ENCODE data around the gene RREB1. TPM values are rescaled to one million over a fixed set of nuclear protein-coding genes. Genes with fewer than 3 reads are reported as not detected.

Gene RREB1
- total RNA-seq, 1 experiment from 2014 or later = 35.8 TPM

- no peak overlapping the region for H2BK20ac ChIP-seq (ENCODE audit: low read depth, low read length, poor library complexity, severe bottlenecking)
- H3K23me2 ChIP-seq (ENCODE audit: insufficient read length, low read depth, low read length, poor library complexity, severe bottlenecking) = no peaks in the 10 kb centered on the region
- H3K4me1 Mint-ChIP-seq = no peaks in the 10 kb centered on the region
- no peak overlapping the region for H3K56ac ChIP-seq (ENCODE audit: insufficient read length, low read depth, low read length)
- H3K18ac ChIP-seq (ENCODE audit: insufficient read length, low read depth, low read length) = no peak overlapping the region
- no peak overlapping the region for H2AFZ ChIP-seq (ENCODE audit: low read length)
- H3K14ac ChIP-seq (ENCODE audit: insufficient read depth, low read length) = no peak overlapping the region
- no peak overlapping the region for H2BK120ac ChIP-seq (ENCODE audit: low read depth, low read length, poor library complexity, severe bottlenecking)
- no peak overlapping the region for H3K4ac ChIP-seq (ENCODE audit: low read depth, low read length)
- H3K79me2 ChIP-seq (ENCODE audit: insufficient read depth, low read length) = no peaks in the 10 kb centered on the region
- H2BK12ac ChIP-seq (ENCODE audit: insufficient read length, low read depth, low read length) = no peak overlapping the region
- H3K4me1 ChIP-seq (ENCODE audit: insufficient read depth, low read length) = no peaks in the 10 kb centered on the region
- H2BK15ac ChIP-seq (ENCODE audit: low read depth, low read length) = no peak overlapping the region
- no peak overlapping the region for H3K9ac ChIP-seq (ENCODE audit: extremely low read depth, insufficient read length, low read length)
- H3K9me3 ChIP-seq (ENCODE audit: control insufficient read depth, low read depth, low read length) = no peaks in the 10 kb centered on the region
- no peak for TF ChIP-seq CTCF (conservative IDR thresholded peaks at IDR 0.05)
- no peak overlapping the region for H3K23ac ChIP-seq (ENCODE audit: insufficient read length, low read depth, low read length)
- H4K8ac ChIP-seq (replicated peaks; ENCODE audit: insufficient read length, low read depth, low read length) = no peak overlapping the region
- H3K27me3 ChIP-seq (ENCODE audit: insufficient read depth, low read length) = no peaks in the 10 kb centered on the region
- H3K36me3 Mint-ChIP-seq (ENCODE audit: insufficient read depth in 1 of 3, low read depth in 3 of 3) = peaks cover 5 to 30% (median 24%) of the 10 kb centered on the region in 3 experiments
- DNase-seq = no peak
- H4K5ac ChIP-seq (ENCODE audit: insufficient read length, low read depth, low read length) = no peak overlapping the region
- no peak overlapping the region for H3K27ac ChIP-seq (ENCODE audit: insufficient read length, low read depth, low read length)
- H3K9me3 Mint-ChIP-seq = no peaks in the 10 kb centered on the region
- no peak overlapping the region for H2BK5ac ChIP-seq (ENCODE audit: insufficient read length, low read length)
- H3K79me1 ChIP-seq (ENCODE audit: insufficient read depth, low read depth, low read length, poor library complexity, severe bottlenecking) = no peaks in the 10 kb centered on the region
- H3K27ac Mint-ChIP-seq = no peak overlapping the region
- no peak overlapping the region for H4K91ac ChIP-seq (ENCODE audit: insufficient read length, low read depth, low read length)
- H3T11ph ChIP-seq (ENCODE audit: low read length) = no peak overlapping the region
- no CpG with 5 or more reads among the region's 2 CpGs for WGBS (ENCODE audit: extremely low coverage, insufficient read length, low lambda C conversion rate)
- no peaks in the 10 kb centered on the region for H4K20me1 ChIP-seq (ENCODE audit: control insufficient read depth, insufficient read depth, insufficient read length)
- H3K4me3 Mint-ChIP-seq = no peak overlapping the region
- no peak overlapping the region for H2AK5ac ChIP-seq (ENCODE audit: insufficient read length, low read length)
- no peaks in the 10 kb centered on the region for H3K27me3 Mint-ChIP-seq (ENCODE audit: low read depth)
- no peak overlapping the region for H3K4me2 ChIP-seq (ENCODE audit: insufficient read depth, insufficient read length, low read length)
Measured at GRCh38 chr6:7283676-7284075, 175.9 kb downstream of the RREB1 start.

Data from H9 (cell line).